Activated CD4-positive, alpha-beta T cell treated with anti-CD3 and anti-CD28 coated beads, Interleukin-2, Interleukin-4, amounts not matched to agents 100 ng/mL and 50 ng/mL, durations not matched to agents 16 hours and 8 hours (primary cell): ENCODE measurements around the gene VGLL1.
A peak's percentile ranks its signal among the peaks of the same experiment; 100 is the strongest.

Experiments used
- DNase-seq: peaks from one replicate; pipeline ENCODE4 v3.0.0-alpha.2; 2020; ENCODE audit warnings: low spot score

The VGLL1 gene

GRCh38 chrX:136555694-136556093 lies 23.7 kb downstream of the VGLL1 start:
- DNase-seq: no peak

GRCh38 chrX:136572030-136572429 lies 40.0 kb downstream of the VGLL1 start:
- DNase-seq: no peak

DNA sequence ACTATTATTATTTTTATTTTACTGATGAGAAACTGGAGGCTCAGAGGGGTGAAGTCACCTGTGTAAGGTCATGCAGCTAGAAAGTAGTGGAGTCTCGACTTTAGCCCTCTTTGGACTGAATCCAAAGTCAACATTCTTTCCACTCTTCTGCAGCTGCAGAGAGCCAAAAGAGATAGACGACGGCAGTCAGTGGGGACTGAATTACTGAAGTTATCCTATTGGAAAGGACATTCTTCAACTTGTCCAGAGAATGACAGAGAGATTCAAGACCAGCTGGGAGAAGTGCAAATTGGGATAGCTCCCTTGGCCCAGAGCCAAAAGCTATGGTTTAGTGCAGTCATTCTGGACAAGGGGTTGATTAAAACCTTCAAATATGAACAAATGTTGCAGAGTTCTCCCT lies 42.5 kb downstream of the VGLL1 start:
- DNase-seq: no peak

- DNase-seq: peak; percentile 84
Observed at GRCh38 chrX:136577552-136577951, 45.5 kb downstream of the VGLL1 start.

DNA sequence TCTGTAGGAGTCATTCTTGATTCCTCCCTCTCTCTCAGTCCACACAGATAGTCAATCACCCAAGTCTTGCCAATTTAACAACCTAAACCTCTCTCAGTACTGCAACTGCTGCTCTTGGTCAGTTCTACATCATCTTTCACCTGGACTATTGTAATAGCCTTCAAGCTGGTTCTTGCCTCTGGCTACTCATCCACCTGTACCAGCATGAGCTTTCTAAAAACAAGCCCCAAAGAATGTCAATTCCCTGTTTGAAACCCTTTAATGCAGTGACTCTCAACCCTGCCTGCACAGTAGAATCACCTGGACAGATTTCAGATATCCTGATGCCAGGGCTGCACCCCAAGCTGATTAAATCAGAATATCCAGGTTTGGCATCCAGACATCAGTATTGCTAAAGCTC lies 48.3 kb downstream of the VGLL1 start:
- DNase-seq: no peak

DNA sequence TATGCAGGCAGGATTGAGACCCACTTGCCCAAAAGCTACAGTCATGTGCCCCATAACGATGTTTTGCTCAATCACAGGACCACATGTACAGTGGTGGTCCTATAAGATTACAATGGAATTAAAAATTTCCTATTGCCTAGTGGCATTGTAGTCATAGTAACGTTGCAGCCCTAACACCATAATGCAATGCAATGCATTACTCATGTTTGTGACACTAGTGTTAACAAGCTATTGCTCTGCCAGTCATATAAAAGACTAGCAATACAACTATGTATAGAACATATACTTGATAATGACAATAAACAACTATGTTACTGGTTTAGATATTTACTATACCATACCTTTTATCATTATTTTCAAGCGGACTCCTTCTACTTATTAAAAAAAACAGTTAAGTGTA lies 50.6 kb downstream of the VGLL1 start:
- DNase-seq: no peak

DNA sequence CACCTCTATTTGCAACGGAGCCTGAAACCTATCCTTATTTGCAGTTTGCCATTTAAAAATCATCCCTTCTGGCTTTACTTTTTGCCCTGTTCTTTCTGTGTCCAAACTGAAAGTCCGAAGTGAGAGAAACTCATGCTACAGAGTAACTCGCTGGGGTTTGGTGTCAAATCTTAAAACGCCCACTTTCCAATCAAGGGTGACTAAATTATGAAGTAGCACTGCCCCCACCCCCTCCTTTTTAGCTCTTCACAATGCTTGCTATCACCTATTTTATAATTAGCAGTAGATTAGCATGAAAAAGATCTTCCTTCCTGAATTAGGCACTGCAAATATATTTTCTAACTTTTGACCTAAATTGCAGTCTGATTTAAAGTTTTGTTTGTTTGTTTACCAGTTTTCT lies 52.5 kb downstream of the VGLL1 start:
- peak; percentile 64 for DNase-seq

DNA sequence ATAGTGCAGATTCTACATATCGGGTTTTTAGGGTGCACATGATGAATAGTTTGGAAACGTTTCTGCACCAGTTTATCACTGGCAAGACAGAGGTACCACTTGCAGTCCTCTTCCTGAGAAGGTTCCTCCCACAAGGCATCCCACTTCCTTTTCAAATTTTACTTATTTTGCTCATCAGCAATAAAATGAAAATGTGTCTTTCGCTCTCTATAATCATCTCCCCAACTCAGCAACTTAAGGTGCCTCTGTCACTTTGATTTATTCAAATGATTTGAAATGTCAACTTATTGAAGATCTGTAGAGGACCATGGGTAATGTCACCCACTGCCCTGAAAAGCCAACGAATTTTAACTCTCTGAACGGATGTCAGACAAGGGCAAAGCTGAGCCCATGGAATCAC lies 53.2 kb downstream of the VGLL1 start:
- peak; percentile 57 for DNase-seq

DNA sequence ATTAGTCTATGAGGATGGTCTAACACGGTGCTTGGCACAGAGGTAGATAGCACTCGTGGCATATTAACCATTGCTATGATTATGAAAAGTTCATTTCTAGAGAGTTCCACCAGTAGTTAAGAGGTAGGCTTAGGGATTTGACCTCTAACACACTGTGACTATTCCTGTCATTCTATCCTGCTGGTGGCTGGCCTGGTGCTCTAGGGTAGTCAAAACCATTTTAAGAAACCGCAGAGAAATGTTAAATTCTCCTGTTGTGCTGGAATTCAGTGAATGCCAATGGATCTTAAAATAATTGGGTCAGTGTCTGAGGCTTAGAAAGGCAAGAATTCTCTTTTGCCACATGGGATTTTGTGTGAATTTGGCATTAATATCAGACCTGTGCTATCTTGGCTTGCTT lies 53.9 kb downstream of the VGLL1 start:
- DNase-seq: no peak

DNA sequence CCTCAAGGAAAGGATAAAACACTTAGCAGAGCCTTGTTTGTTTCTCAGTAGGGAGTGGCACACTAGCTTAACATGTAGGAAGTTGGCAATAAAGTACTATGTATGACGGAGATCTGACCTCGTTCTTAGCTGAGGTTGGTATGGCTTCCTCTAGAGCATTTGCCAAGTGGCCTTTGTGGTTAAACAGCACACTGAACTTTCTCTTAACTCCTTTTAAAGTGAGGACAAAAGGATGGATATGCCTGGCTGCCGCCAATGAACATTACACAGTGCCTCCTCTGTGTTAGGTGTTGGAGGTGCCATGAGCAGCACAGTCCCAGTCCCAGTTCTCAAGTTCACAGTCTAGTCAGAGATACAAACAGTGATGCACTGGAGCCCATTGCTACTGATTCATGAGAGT lies 54.4 kb downstream of the VGLL1 start:
- peak; percentile 48 for DNase-seq

- no peak for DNase-seq
Observed at GRCh38 chrX:136587532-136587931, 55.5 kb downstream of the VGLL1 start.

GRCh38 chrX:136588036-136588435 lies 56.0 kb downstream of the VGLL1 start:
- DNase-seq: peak; percentile 64

- no peak for DNase-seq
Observed at GRCh38 chrX:136589966-136590365, 58.0 kb downstream of the VGLL1 start.

DNA sequence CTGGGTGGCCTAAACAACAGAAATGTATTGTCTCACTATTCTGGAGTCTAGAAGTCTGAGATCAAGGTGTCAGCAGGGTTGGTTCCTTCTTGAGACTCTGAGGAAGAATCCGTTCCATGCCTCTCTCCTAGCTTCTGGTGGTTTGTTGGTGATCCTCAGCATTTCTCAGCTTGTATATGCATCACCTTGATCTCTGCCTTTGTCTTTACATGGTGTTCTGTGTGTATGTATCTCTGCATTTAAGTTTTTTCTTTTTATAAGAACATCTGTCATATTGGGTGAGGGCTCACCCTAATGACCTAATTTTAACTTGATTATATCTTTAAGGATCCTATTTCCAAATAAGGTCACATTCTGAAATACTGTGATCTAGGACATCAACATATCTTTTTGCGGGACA lies 65.3 kb downstream of the VGLL1 start:
- DNase-seq: no peak

- DNase-seq: no peak
Observed at GRCh38 chrX:136597954-136598353, 65.9 kb downstream of the VGLL1 start.

DNA sequence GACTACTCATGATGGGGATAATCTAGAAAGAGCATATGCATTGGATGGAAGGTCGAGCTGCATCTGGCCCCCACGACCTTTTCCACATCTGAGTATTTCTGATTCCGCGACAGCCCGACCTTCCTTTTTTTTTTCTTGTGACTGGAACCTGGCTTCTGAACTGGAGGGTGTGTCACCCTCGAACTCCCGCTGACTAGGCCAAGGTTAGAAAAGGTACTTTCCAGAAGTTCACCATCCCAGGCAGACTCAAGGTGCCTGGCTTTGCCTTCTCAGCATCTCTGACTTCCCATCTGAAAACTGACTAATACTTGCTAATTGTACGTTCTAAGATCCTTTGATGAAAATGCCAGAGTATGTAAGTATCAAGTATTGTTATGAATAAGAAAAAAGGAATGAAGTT lies 66.6 kb downstream of the VGLL1 start:
- DNase-seq: peak; percentile 64

DNA sequence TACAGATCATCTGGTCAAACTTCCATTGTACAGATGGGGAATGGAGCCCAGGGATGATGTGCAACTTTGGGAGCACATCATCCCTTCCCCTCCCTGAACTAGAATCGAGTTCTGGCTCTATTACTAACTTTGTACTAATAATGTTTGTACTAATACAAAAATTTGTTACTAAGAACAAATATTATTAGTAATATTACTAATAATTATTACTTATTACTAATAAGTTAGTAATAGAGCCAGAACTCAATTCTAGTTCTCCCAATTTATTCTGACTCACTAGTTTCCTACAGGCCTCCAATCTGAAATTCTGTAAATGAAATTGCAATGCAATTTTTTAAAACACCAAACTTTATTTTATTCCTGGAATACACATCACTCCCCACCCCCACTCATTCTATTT lies 68.0 kb downstream of the VGLL1 start:
- no peak for DNase-seq
